ENCODE results near the gene AP5B1.

The AP5B1 gene

DNA sequence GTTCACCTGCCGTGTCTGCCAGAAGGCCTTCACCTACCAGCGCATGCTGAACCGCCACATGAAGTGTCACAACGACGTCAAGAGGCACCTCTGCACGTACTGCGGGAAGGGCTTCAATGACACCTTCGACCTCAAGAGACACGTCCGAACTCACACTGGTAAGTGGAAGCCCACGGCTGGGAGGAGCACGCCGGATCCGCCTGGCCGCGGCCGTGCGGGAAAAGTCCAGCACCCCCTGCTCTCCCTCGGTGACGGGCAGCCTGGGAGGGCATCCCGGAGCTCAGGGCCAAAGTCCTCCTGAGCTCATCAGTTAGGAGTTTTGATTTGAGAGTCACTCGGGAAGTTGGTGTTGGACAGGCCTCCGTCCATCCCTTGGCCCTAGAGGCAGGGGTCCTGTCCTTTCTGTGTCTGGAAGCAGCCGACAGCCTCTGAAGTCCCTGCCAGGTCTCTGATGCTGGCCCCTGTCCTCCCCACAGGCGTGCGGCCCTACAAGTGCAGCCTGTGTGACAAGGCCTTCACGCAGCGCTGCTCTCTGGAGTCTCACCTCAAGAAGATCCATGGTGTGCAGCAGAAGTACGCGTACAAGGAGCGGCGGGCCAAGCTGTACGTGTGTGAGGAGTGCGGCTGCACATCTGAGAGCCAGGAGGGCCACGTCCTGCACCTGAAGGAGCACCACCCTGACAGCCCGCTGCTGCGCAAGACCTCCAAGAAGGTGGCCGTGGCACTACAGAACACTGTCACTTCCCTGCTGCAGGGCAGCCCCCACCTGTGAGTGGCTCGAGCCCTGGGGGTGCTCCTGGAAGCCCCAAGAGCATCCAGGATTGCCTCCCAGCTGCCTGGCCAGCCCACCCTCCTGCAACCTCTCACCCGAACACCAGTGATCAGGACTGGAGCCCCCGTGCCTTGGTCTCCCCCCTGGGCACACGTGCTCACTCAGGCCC, 14.1 kb upstream of the AP5B1 start:
- no peak for ATAC-seq (ENCODE audit: low read depth)
- TF ChIP-seq, protein P1, sequence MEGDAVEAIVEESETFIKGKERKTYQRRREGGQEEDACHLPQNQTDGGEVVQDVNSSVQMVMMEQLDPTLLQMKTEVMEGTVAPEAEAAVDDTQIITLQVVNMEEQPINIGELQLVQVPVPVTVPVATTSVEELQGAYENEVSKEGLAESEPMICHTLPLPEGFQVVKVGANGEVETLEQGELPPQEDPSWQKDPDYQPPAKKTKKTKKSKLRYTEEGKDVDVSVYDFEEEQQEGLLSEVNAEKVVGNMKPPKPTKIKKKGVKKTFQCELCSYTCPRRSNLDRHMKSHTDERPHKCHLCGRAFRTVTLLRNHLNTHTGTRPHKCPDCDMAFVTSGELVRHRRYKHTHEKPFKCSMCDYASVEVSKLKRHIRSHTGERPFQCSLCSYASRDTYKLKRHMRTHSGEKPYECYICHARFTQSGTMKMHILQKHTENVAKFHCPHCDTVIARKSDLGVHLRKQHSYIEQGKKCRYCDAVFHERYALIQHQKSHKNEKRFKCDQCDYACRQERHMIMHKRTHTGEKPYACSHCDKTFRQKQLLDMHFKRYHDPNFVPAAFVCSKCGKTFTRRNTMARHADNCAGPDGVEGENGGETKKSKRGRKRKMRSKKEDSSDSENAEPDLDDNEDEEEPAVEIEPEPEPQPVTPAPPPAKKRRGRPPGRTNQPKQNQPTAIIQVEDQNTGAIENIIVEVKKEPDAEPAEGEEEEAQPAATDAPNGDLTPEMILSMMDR (IDR thresholded peaks at IDR 0.05; ENCODE audit: poor library complexity, severe bottlenecking): no peak
- no peak overlapping the region for H3K27ac ChIP-seq (ENCODE audit: poor library complexity, severe bottlenecking)
- H3K36me3 ChIP-seq (ENCODE audit: low read depth): no peaks in the 10 kb centered on the region
- H3K4me1 ChIP-seq (ENCODE audit: insufficient read depth, poor library complexity, severe bottlenecking): peaks cover 11% of the 10 kb centered on the region
- no peaks in the 10 kb centered on the region for H3K9me3 ChIP-seq (ENCODE audit: severe bottlenecking)
- H3K4me3 ChIP-seq (ENCODE audit: severe bottlenecking): no peak overlapping the region
- no peaks in the 10 kb centered on the region for H3K27me3 ChIP-seq (ENCODE audit: insufficient read depth, poor library complexity, severe bottlenecking)
- DNase-seq (ENCODE audit: low spot score): no peak

DNA sequence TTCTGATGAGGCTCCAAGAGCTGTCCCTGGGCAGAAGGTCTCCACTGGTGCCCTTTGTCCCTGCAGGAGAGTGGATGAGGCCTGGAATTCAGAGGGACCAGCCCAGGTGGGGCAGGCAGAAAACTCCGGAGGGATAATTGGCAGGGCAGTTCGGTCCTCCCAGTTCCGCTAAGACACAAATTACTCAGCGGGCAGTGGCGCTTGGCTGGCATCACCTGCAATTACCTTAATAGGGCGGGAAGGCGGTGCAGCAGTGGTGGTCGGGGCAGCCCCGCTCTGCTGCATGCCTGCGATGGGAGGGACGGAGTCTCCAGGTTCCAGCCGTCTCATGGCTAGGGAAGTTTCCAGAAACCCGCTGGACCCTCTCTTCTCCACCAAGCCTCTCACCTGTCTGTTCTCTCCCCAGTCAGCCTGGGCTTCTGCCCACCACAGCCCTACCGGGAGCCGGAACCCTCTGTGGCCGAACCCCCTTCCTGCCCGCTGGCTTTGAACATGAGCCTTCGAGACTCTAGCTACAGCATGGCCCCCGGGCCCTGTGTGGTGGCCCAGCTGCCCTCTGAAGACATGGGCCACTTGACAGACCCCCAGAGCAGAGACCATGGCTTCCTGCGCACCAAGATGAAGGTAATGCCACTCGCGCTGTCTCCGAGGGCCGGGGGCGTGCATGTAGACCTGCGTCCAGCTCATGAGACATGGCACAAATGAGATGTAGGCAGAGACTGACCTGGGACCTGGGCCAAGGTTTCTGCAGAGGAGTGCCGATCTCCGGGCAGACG, 13.0 kb upstream of the AP5B1 start:
- TF ChIP-seq, protein P1 (IDR thresholded peaks at IDR 0.05; ENCODE audit: poor library complexity, severe bottlenecking): no peak
- DNase-seq (ENCODE audit: low spot score): no peak
- peaks cover 11% of the 10 kb centered on the region for H3K4me1 ChIP-seq (ENCODE audit: insufficient read depth, poor library complexity, severe bottlenecking)

DNA sequence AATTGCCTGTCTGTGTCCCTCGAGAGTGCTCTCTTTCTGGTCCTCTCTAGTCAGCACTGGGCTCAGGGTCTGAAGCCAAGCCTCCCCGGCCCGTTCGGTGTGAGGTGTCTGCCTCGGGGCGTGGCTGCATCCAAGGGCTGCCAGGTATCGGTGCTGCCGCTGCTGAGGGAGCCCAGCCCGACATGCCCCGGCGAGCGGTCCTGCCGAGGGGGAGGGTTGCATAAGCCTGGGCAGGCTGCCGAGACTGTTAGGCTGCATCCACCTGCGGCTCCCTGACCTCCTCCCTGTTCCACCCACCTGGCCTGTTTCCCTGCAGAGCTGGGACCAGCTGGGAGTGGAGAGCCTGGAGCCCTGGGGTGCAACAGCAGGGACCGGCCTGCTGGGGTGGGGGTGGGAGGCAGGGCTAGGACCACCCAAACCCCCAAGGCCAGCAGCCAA, 12.4 kb upstream of the AP5B1 start:
- no peaks in the 10 kb centered on the region for H3K36me3 ChIP-seq (ENCODE audit: low read depth)
- peak; percentile 92 for DNase-seq (ENCODE audit: low spot score)
- TF ChIP-seq, protein P1 (IDR thresholded peaks at IDR 0.05; ENCODE audit: poor library complexity, severe bottlenecking): no peak
- H3K27me3 ChIP-seq (ENCODE audit: insufficient read depth, poor library complexity, severe bottlenecking): peaks cover 13% of the 10 kb centered on the region
- no peak overlapping the region for H3K4me3 ChIP-seq (ENCODE audit: severe bottlenecking)
- H3K9me3 ChIP-seq (ENCODE audit: severe bottlenecking): no peaks in the 10 kb centered on the region
- ATAC-seq (ENCODE audit: low read depth): peak; percentile 95
- H3K4me1 ChIP-seq (ENCODE audit: insufficient read depth, poor library complexity, severe bottlenecking): peaks cover 11% of the 10 kb centered on the region
- no peak overlapping the region for H3K27ac ChIP-seq (ENCODE audit: poor library complexity, severe bottlenecking)

More for the DNA sequence above, 13.0 kb upstream of the AP5B1 start:
- H3K27me3 ChIP-seq (ENCODE audit: insufficient read depth, poor library complexity, severe bottlenecking): peaks cover 6% of the 10 kb centered on the region
- H3K4me3 ChIP-seq (ENCODE audit: severe bottlenecking): no peak overlapping the region
- no peak for ATAC-seq (ENCODE audit: low read depth)
- no peaks in the 10 kb centered on the region for H3K36me3 ChIP-seq (ENCODE audit: low read depth)
- H3K27ac ChIP-seq (ENCODE audit: poor library complexity, severe bottlenecking): no peak overlapping the region
- no peaks in the 10 kb centered on the region for H3K9me3 ChIP-seq (ENCODE audit: severe bottlenecking)

DNA sequence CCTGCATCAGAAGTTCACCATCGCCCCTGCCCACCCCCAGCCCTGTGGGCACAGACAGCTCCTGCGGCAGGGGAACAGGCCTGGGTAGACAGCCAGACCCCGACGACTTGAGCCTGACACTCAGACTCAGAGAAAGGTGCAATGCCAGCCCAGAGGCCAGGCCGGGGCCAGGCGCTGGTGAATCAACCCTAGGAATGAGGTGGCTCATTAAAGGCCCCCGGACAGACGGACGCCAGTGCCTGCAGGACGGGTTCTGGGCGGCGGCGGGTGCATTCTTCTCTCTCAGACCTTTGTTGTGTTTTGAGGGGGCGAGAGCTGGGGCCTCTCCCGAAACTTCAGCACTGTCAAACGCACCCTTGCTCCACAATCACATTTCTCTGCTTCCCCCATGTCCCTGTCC, 11.7 kb upstream of the AP5B1 start:
- no peaks in the 10 kb centered on the region for H3K9me3 ChIP-seq (ENCODE audit: severe bottlenecking)
- TF ChIP-seq, protein P1 (IDR thresholded peaks at IDR 0.05; ENCODE audit: poor library complexity, severe bottlenecking): no peak
- H3K4me1 ChIP-seq (ENCODE audit: insufficient read depth, poor library complexity, severe bottlenecking): peaks cover 11% of the 10 kb centered on the region
- ATAC-seq (ENCODE audit: low read depth) (peak; percentile 11; the same call in 1 of the 3 replicates), DNase-seq (ENCODE audit: low spot score) (no peak)
- no peaks in the 10 kb centered on the region for H3K36me3 ChIP-seq (ENCODE audit: low read depth)
- H3K27ac ChIP-seq (ENCODE audit: poor library complexity, severe bottlenecking): no peak overlapping the region
- no peak overlapping the region for H3K4me3 ChIP-seq (ENCODE audit: severe bottlenecking)
- H3K27me3 ChIP-seq (ENCODE audit: insufficient read depth, poor library complexity, severe bottlenecking): peaks cover 19% of the 10 kb centered on the region

Data from RWPE2 (cell line).